H1 (cell line): Measurements from ENCODE around the gene TPRG1L.

Experiments
- BACH1 ChIP-seq: IDR thresholded peaks from 2 replicates; pipeline ENCODE4 v1.6.1; 2012; ENCODE audit warnings: low read length, improper control_type of control experiment
- BRCA1 ChIP-seq: IDR thresholded peaks from 2 replicates; pipeline ENCODE4 v1.6.1; 2012; ENCODE audit warnings: low read depth, low read length, improper control_type of control experiment
- CTCF ChIP-seq, 3 experiments: IDR thresholded peaks; 1 replicate in 2 of 3; 2 replicates in 1 of 3; pipeline versions ENCODE4 v1.5.1 to v1.6.1; 2011; ENCODE audit warnings: low read length in 3 of 3, mild to moderate bottlenecking in 3 of 3, inconsistent platforms in 2 of 3, low read depth in 1 of 3, moderate library complexity in 1 of 3; ENCODE audit not compliant: insufficient read depth in 1 of 3; ENCODE audit errors: control extremely low read depth in 1 of 3
- EZH2 ChIP-seq: fragments of 200-600 bp; sonication (generic); IDR thresholded peaks from 2 replicates; pipeline ENCODE4 v1.7.1; 2012; ENCODE audit warnings: low read depth, mild to moderate bottlenecking, moderate library complexity, low read length, inconsistent platforms; ENCODE audit not compliant: severe bottlenecking
- KDM1A ChIP-seq: fragments of 200-600, 300-600 bp; sonication (generic); IDR thresholded peaks from 2 replicates; pipeline ENCODE4 v1.7.1; 2016; ENCODE audit warnings: mild to moderate bottlenecking, low read length, borderline replicate concordance
- POLR2A ChIP-seq, 2 experiments: IDR thresholded peaks; 1 replicate in 1 of 2; 2 replicates in 1 of 2; pipeline ENCODE4 v1.6.1; 2011; ENCODE audit warnings: low read depth in 2 of 2, low read length in 2 of 2, mild to moderate bottlenecking in 2 of 2; ENCODE audit errors: control extremely low read depth in 1 of 2
- POLR2AphosphoS5 ChIP-seq: IDR thresholded peaks from 2 replicates; pipeline ENCODE4 v1.6.1; 2011; ENCODE audit warnings: low read depth, low read length
- RAD21 ChIP-seq, 2 experiments: IDR thresholded peaks in 1 of 2; conservative IDR thresholded peaks in 1 of 2; 2 replicates each; pipeline ENCODE4 v1.6.1; 2011; ENCODE audit warnings: low read depth in 2 of 2, low read length in 2 of 2, improper control_type of control experiment in 1 of 2, inconsistent platforms in 1 of 2, mild to moderate bottlenecking in 1 of 2, moderate library complexity in 1 of 2
- SP4 ChIP-seq: IDR thresholded peaks from 2 replicates; pipeline ENCODE4 v1.6.1; 2012; ENCODE audit warnings: low read length, inconsistent platforms
- TF ChIP-seq, protein P1 (sequence below): IDR thresholded peaks from 2 replicates; pipeline ENCODE4 v1.6.1; 2012; ENCODE audit warnings: inconsistent platforms

GRCh38 chr1:3617806-3618345 is 6.9 kb upstream of the TPRG1L start:
- TF ChIP-seq CTCF (IDR thresholded peaks at IDR 0.05; ENCODE audit: control extremely low read depth in 1 of 3, insufficient read depth in 1 of 3, low read depth in 1 of 3, low read length in 3 of 3), result no peak
- no peak for TF ChIP-seq BRCA1
- TF ChIP-seq EZH2, result no peak
- no peak for TF ChIP-seq BACH1
- TF ChIP-seq RAD21 (IDR thresholded peaks at IDR 0.05 in 1 of 2, conservative IDR thresholded peaks at IDR 0.05 in 1 of 2; ENCODE audit: low read depth in 2 of 2, low read length in 2 of 2), result no peak
- no peak for TF ChIP-seq SP4
- TF ChIP-seq POLR2A (IDR thresholded peaks at IDR 0.05; ENCODE audit: control extremely low read depth in 1 of 2, low read depth in 2 of 2, low read length in 2 of 2), result no peak
- TF ChIP-seq KDM1A, result no peak
- no peak for TF ChIP-seq POLR2AphosphoS5
- TF ChIP-seq, protein P1, sequence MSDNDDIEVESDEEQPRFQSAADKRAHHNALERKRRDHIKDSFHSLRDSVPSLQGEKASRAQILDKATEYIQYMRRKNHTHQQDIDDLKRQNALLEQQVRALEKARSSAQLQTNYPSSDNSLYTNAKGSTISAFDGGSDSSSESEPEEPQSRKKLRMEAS, result no peak
